KMS-11 (cell line): ENCODE data around the gene FAM171A2.
"Not testable (repeated sequence)": the region's sequence is repeated elsewhere in the genome, so short reads cannot be mapped to it uniquely, and the experiment has no call there.

ENCODE experiments used
- H2AFZ ChIP-seq: fragments of 200-600 bp; sonication (generic); 2 replicates; pipeline ENCODE4 v1.6.1; 2016; ENCODE audit warnings: antibody characterized with exemption, mixed run types, low read depth
- H3K27ac ChIP-seq: fragments of 200-600 bp; sonication (generic); 2 replicates; pipeline ENCODE4 v1.6.1; 2016; ENCODE audit warnings: mild to moderate bottlenecking, mixed run types
- H3K27me3 ChIP-seq: fragments of 200-600 bp; sonication (generic); 2 replicates; pipeline ENCODE4 v1.6.1; 2017; ENCODE audit warnings: mild to moderate bottlenecking, low read depth, mixed run types, moderate library complexity; ENCODE audit not compliant: insufficient read depth
- H3K36me3 ChIP-seq: fragments of 200-600 bp; sonication (generic); 2 replicates; pipeline ENCODE4 v1.6.1; 2017; ENCODE audit warnings: mild to moderate bottlenecking, mixed run types; ENCODE audit not compliant: insufficient read depth
- H3K4me1 ChIP-seq: fragments of 200-600 bp; sonication (generic); 2 replicates; pipeline ENCODE4 v1.6.1; 2016; ENCODE audit warnings: mild to moderate bottlenecking, low read depth, mixed run types; ENCODE audit not compliant: poor library complexity, severe bottlenecking
- H3K4me2 ChIP-seq: fragments of 200-600 bp; sonication (generic); 2 replicates; pipeline ENCODE4 v1.7.0; 2016; ENCODE audit warnings: mild to moderate bottlenecking, mixed run types
- H3K4me3 ChIP-seq: fragments of 200-600 bp; sonication (generic); IDR thresholded peaks from 2 replicates; pipeline ENCODE4 v1.6.1; 2017; ENCODE audit warnings: low read depth, low read length, mixed read lengths; ENCODE audit not compliant: insufficient read depth
- H3K79me2 ChIP-seq: fragments of 200-600 bp; sonication (generic); 2 replicates; pipeline ENCODE4 v1.6.1; 2016; ENCODE audit warnings: low read depth, mixed run types; ENCODE audit not compliant: insufficient read depth
- H3K9ac ChIP-seq: fragments of 200-600 bp; sonication (generic); 2 replicates; pipeline ENCODE4 v1.6.1; 2016; ENCODE audit warnings: mild to moderate bottlenecking, mixed run types
- H4K20me1 ChIP-seq: fragments of 200-600 bp; sonication (generic); 2 replicates; pipeline ENCODE4 v1.6.1; 2016; ENCODE audit warnings: mild to moderate bottlenecking, mixed run types; ENCODE audit not compliant: insufficient read depth
- CTCF ChIP-seq: fragments of 200-600 bp; sonication (generic); conservative IDR thresholded peaks from 2 replicates; pipeline ENCODE4 v1.6.1; 2017; ENCODE audit warnings: low read depth, mild to moderate bottlenecking, antibody characterized with exemption, low read length, moderate library complexity, mixed read lengths

Gene FAM171A2

GRCh38 chr17:44349553-44350070 is 14.0 kb downstream of the FAM171A2 start:
- H3K4me1 ChIP-seq, result peaks cover 17% of the 10 kb centered on the region
- H3K4me2 ChIP-seq, result no peak overlapping the region
- H2AFZ ChIP-seq, result no peak overlapping the region
- no peak overlapping the region for H3K9ac ChIP-seq
- no peaks in the 10 kb centered on the region for H4K20me1 ChIP-seq
- no peak overlapping the region for H3K27ac ChIP-seq
- no peaks in the 10 kb centered on the region for H3K36me3 ChIP-seq
- no peaks in the 10 kb centered on the region for H3K27me3 ChIP-seq
- no peaks in the 10 kb centered on the region for H3K79me2 ChIP-seq
- no peak for TF ChIP-seq CTCF
- no peak overlapping the region for H3K4me3 ChIP-seq

DNA sequence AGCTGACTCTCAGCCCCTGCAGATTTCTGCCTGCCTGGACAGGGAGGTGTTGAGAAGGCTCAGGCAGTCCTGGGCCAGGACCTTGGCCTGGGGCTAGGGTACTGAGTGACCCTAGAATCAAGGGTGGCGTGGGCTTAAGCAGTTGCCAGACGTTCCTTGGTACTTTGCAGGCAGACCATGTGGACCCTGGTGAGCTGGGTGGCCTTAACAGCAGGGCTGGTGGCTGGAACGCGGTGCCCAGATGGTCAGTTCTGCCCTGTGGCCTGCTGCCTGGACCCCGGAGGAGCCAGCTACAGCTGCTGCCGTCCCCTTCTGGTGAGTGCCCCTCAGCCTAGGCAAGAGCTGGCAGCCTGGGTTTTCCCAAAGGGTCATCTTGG is 14.7 kb downstream of the FAM171A2 start:
- TF ChIP-seq CTCF, result no peak
- no peaks in the 10 kb centered on the region for H3K79me2 ChIP-seq
- no peaks in the 10 kb centered on the region for H3K36me3 ChIP-seq
- H3K4me2 ChIP-seq, result no peak overlapping the region
- H4K20me1 ChIP-seq, result no peaks in the 10 kb centered on the region
- H3K9ac ChIP-seq, result no peak overlapping the region
- H2AFZ ChIP-seq, result no peak overlapping the region
- H3K4me1 ChIP-seq, result peaks cover 22% of the 10 kb centered on the region
- no peak overlapping the region for H3K27ac ChIP-seq
- no peak overlapping the region for H3K4me3 ChIP-seq
- H3K27me3 ChIP-seq, result no peaks in the 10 kb centered on the region

GRCh38 chr17:44348234-44348987 is 15.2 kb downstream of the FAM171A2 start:
- H3K79me2 ChIP-seq, result no peaks in the 10 kb centered on the region
- TF ChIP-seq CTCF, result no peak
- H3K36me3 ChIP-seq, result no peaks in the 10 kb centered on the region
- no peak overlapping the region for H2AFZ ChIP-seq
- H4K20me1 ChIP-seq, result no peaks in the 10 kb centered on the region
- H3K9ac ChIP-seq, result no peak overlapping the region
- H3K4me1 ChIP-seq, result peaks cover 22% of the 10 kb centered on the region
- H3K4me3 ChIP-seq, result no peak overlapping the region
- no peak overlapping the region; the same call in 1 of the 2 replicates for H3K27ac ChIP-seq
- no peaks in the 10 kb centered on the region; the same call in 1 of the 2 replicates for H3K27me3 ChIP-seq
- H3K4me2 ChIP-seq, result no peak overlapping the region; the same call in 1 of the 2 replicates

GRCh38 chr17:44347206-44348055 is 16.2 kb downstream of the FAM171A2 start:
- not testable (repeated sequence) for H3K4me2 ChIP-seq, H3K36me3 ChIP-seq, H3K9ac ChIP-seq, H2AFZ ChIP-seq, H3K4me3 ChIP-seq, H4K20me1 ChIP-seq, H3K27ac ChIP-seq, H3K27me3 ChIP-seq, H3K79me2 ChIP-seq
- H3K4me1 ChIP-seq, result peaks cover 22% of the 10 kb centered on the region
